Endothelial cell of umbilical vein (primary cell): ENCODE data around the gene NELFB. TPM values are rescaled to one million over a fixed set of nuclear protein-coding genes. Genes with fewer than 3 reads are reported as not detected.

ENCODE experiments used
- BruUV-seq: library from RNA; stranded (reverse); fragments of 400-500 nt; replicated peaks from 2 replicates; lab custom pipeline; 2021; lab: Mats Ljungman, UMichigan
- CTCF ChIA-PET: fragments of 300-600, 350-600 bp; sonication (Branson Sonifier 250); formaldehyde crosslinking; loops from one replicate; lab custom pipeline; 2021; ENCODE audit warnings: antibody characterized with exemption, inconsistent platforms; lab: Charles Lee
- POLR2A ChIA-PET: fragments of 300-600, 350-600 bp; sonication (Branson Sonifier 250); formaldehyde crosslinking; loops from one replicate; lab custom pipeline; 2021; ENCODE audit warnings: antibody characterized with exemption, inconsistent platforms; lab: Charles Lee
- DNase-seq: peaks from one replicate; pipeline ENCODE4 v3.0.0-alpha.2; 2011; ENCODE audit warnings: low read depth, low spot score
- FAIRE-seq: peaks from 2 replicates; lab custom pipeline; 2011; peaks lifted over from hg19 to GRCh38; lab: Jason Lieb, UNC
- H2AFZ ChIP-seq: 2 replicates; pipeline ENCODE4 v1.6.0; 2012; ENCODE audit warnings: low read depth, low read length, control low read depth, inconsistent platforms
- H3K27ac ChIP-seq: 2 replicates; pipeline ENCODE4 v1.5.1; 2011; ENCODE audit warnings: low read depth, mild to moderate bottlenecking, control low read depth, low read length, moderate library complexity; ENCODE audit not compliant: insufficient read depth
- H3K27me3 ChIP-seq, 2 experiments: 2 replicates each; pipeline versions ENCODE4 v1.6.0 to v1.6.1; 2011; ENCODE audit warnings: low read length in 2 of 2, mixed read lengths in 1 of 2; ENCODE audit not compliant: control insufficient read depth in 2 of 2, insufficient read depth in 2 of 2
- H3K36me3 ChIP-seq, 2 experiments: 2 replicates in 1 of 2; 3 replicates in 1 of 2; pipeline ENCODE4 v1.5.1; 2011; ENCODE audit warnings: low read length in 2 of 2, mild to moderate bottlenecking in 1 of 2, moderate library complexity in 1 of 2; ENCODE audit not compliant: control insufficient read depth in 2 of 2, insufficient read depth in 2 of 2; ENCODE audit errors: extremely low read depth in 1 of 2
- H3K4me1 ChIP-seq: 3 replicates; pipeline ENCODE4 v1.5.1; 2011; ENCODE audit warnings: mild to moderate bottlenecking, low read length; ENCODE audit not compliant: control insufficient read depth, insufficient read depth; ENCODE audit errors: extremely low read depth
- H3K4me2 ChIP-seq: 2 replicates; pipeline ENCODE4 v1.6.1; 2011; ENCODE audit warnings: low read length, control low read depth, mixed read lengths; ENCODE audit not compliant: insufficient read depth
- H3K4me3 ChIP-seq, 3 experiments: fragments of 200-600 bp in 1 of 3; sonication (generic), shearing (Covaris generic) in 1 of 3; replicated peaks in 1 of 3; 2 replicates each; pipeline ENCODE4 v1.5.1; 2011 to 2016; ENCODE audit warnings: control low read depth in 3 of 3, low read length in 3 of 3, mild to moderate bottlenecking in 2 of 3, inconsistent platforms in 1 of 3, low read depth in 1 of 3, moderate library complexity in 1 of 3; ENCODE audit not compliant: insufficient read depth in 1 of 3
- H3K79me2 ChIP-seq: 2 replicates; pipeline ENCODE4 v1.6.0; 2012; ENCODE audit warnings: low read length, inconsistent platforms; ENCODE audit not compliant: control insufficient read depth, insufficient read depth
- H3K9ac ChIP-seq: replicated peaks from 2 replicates; pipeline ENCODE3; 2011; ENCODE audit warnings: low read length, control low read depth; ENCODE audit not compliant: insufficient read depth; ENCODE audit errors: extremely low read depth
- H3K9me1 ChIP-seq: replicated peaks from 3 replicates; pipeline ENCODE4 v1.6.0; 2011; ENCODE audit warnings: mild to moderate bottlenecking, low read length; ENCODE audit not compliant: control insufficient read depth, insufficient read depth; ENCODE audit errors: extremely low read depth
- H3K9me3 ChIP-seq: replicated peaks from 2 replicates; pipeline ENCODE4 v1.5.1; 2012; ENCODE audit warnings: low read length, inconsistent platforms; ENCODE audit not compliant: control insufficient read depth, insufficient read depth
- H4K20me1 ChIP-seq: replicated peaks from 2 replicates; pipeline ENCODE3; 2011; ENCODE audit warnings: mild to moderate bottlenecking, low read length; ENCODE audit not compliant: control insufficient read depth, insufficient read depth; ENCODE audit errors: extremely low read depth
- EZH2 ChIP-seq: IDR thresholded peaks from 2 replicates; pipeline ENCODE4 v1.6.1; 2012; ENCODE audit warnings: borderline replicate concordance, low read depth, mild to moderate bottlenecking, moderate library complexity, low read length, inconsistent platforms; ENCODE audit not compliant: severe bottlenecking
- GATA2 ChIP-seq: IDR thresholded peaks from 2 replicates; pipeline ENCODE4 v1.7.0; 2011; ENCODE audit warnings: low read depth, mild to moderate bottlenecking, moderate library complexity, mixed read lengths, low read length; ENCODE audit not compliant: insufficient read length, insufficient read depth
- POLR2AphosphoS5 ChIP-seq: IDR thresholded peaks from 2 replicates; pipeline ENCODE4 v1.6.1; 2012; ENCODE audit warnings: low read depth, mild to moderate bottlenecking, control low read depth, low read length, moderate library complexity; ENCODE audit not compliant: insufficient read depth
- dilution Hi-C: fragments of 300-500 bp; cut with MboI; formaldehyde crosslinking; loops from one replicate; pipeline ENCODE4 v1.15.0; 2019; ENCODE audit warnings: low sequenced_read_pairs; ENCODE audit not compliant: extremely low pct_ligation_motif_present
- intact Hi-C: fragments of 100-400 bp; cut with micrococcal nuclease; formaldehyde crosslinking; loops from one replicate; pipeline ENCODE4 v1.10.0; 2022
- polyA plus RNA-seq, 4 experiments: library from polyadenylated mRNA; depleted of rRNA in 3 of 4; stranded (reverse) in 3 of 4; unstranded in 1 of 4; fragments of >200 nt; gene quantifications; 2 replicates each; pipeline versions ENCODE4 v1.2.1 to v1.2.3, GENCODE V29; 2011 to 2012; ENCODE audit warnings: missing spikeins in 1 of 4
- total RNA-seq: library from RNA; stranded (reverse); gene quantifications from 2 replicates; pipeline ENCODE4 v1.2.3, GENCODE V29; 2021
- TF ChIP-seq, protein P1 (sequence below), 2 donors: IDR thresholded peaks; 1 replicate in 1 of 2; 2 replicates in 1 of 2; pipeline ENCODE4 v1.5.1; 2011; ENCODE audit warnings: low read length in 2 of 2, mild to moderate bottlenecking in 2 of 2, moderate library complexity in 2 of 2, control low read depth in 1 of 2, inconsistent platforms in 1 of 2, low read depth in 1 of 2; ENCODE audit not compliant: insufficient read depth in 1 of 2; ENCODE audit errors: extremely low read depth in 1 of 2

NELFB gene
- total and polyA plus RNA-seq, 2 donors (not counting 3 experiments of a cell fraction or from before 2014, with no cell fraction given), result 62.3 to 76.1 TPM

DNA sequence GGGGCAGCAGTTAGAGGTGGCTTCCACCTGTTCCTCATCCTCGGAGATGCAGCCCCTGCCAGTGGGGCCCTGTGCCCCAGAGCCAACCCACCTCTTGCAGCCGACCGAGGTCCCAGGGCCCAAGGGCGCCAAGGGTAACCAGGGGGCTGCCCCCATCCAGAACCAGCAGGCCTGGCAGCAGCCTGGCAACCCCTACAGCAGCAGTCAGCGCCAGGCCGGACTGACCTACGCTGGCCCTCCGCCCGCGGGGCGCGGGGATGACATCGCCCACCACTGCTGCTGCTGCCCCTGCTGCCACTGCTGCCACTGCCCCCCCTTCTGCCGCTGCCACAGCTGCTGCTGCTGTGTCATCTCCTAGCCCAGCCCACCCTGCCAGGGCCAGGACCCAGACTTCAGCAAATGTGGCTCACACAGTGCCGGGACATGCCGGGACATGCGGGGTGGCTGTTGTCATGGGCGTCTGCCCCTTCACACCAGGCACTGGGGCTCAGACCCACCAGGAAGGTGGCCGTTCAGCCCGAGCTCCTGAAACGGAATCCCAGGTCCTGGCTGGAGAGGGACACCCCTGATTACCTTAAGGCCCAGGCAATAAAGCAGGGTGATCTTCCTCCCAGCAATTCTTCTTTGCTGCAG, 29.3 kb upstream of the NELFB start:
- TF ChIP-seq POLR2AphosphoS5 (no peak), GATA2 (no peak), EZH2 (no peak)
- TF ChIP-seq, protein P1, sequence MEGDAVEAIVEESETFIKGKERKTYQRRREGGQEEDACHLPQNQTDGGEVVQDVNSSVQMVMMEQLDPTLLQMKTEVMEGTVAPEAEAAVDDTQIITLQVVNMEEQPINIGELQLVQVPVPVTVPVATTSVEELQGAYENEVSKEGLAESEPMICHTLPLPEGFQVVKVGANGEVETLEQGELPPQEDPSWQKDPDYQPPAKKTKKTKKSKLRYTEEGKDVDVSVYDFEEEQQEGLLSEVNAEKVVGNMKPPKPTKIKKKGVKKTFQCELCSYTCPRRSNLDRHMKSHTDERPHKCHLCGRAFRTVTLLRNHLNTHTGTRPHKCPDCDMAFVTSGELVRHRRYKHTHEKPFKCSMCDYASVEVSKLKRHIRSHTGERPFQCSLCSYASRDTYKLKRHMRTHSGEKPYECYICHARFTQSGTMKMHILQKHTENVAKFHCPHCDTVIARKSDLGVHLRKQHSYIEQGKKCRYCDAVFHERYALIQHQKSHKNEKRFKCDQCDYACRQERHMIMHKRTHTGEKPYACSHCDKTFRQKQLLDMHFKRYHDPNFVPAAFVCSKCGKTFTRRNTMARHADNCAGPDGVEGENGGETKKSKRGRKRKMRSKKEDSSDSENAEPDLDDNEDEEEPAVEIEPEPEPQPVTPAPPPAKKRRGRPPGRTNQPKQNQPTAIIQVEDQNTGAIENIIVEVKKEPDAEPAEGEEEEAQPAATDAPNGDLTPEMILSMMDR (IDR thresholded peaks at IDR 0.05; ENCODE audit: extremely low read depth in 1 of 2, insufficient read depth in 1 of 2, low read depth in 1 of 2, low read length in 2 of 2), result no peak
- Histone ChIP-seq H4K20me1 (no peaks in the 10 kb centered on the region), H3K4me1 (peaks cover 12% of the 10 kb centered on the region), H3K9me1 (no peaks in the 10 kb centered on the region), H3K36me3 (no peaks in the 10 kb centered on the region), H3K27ac (no peak overlapping the region), H3K9me3 (no peaks in the 10 kb centered on the region), H3K9ac (no peak overlapping the region), H3K79me2 (no peaks in the 10 kb centered on the region), H3K4me2 (no peak overlapping the region), H3K4me3 (no peak overlapping the region), H2AFZ (no peak overlapping the region), H3K27me3 (no peaks in the 10 kb centered on the region)
- POLR2A ChIA-PET, result no interaction called here
- CTCF ChIA-PET, result interaction anchor here (0.6 to 6.3 kb wide), 8 partner anchors 11 to 196 kb away, joined by 3 to 63 read pairs (median 12); partner anchors contain the start of genes ANAPC2, NPDC1 and SSNA1
- intact Hi-C loops, result loop anchor here (2.0 kb wide), 1 partner anchor 49 kb away; no protein-coding TSS in a partner anchor
- DNase-seq (no peak), FAIRE-seq (no peak)
- dilution Hi-C loops, result no loop called here
- BruUV-seq, result no TSS peak
